ENCODE measurements around the gene CMTM8.
A peak's percentile ranks its signal among the peaks of the same experiment; 100 is the strongest.

The CMTM8 gene

DNA sequence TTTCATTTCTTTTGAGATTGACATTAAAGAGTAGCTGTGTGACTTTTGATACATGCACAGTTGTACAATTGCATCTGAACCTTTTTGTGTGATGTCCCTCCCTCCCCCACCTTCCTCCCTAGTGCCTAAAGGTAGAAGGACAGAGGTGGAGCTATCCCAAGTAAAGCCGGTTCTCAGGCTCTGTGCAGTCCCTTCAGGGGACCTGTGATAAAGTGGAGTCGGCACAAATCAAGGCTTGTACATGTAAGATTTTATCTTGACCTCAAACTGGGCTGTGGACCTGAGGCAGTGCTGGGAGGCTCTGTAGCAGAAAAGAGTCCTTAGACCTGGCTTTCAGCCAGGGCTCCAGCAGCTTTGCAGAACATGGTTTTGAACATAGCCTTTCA, 97.6 kb downstream of the CMTM8 start:
- no peak for DNase-seq (ENCODE audit: low spot score)

DNA sequence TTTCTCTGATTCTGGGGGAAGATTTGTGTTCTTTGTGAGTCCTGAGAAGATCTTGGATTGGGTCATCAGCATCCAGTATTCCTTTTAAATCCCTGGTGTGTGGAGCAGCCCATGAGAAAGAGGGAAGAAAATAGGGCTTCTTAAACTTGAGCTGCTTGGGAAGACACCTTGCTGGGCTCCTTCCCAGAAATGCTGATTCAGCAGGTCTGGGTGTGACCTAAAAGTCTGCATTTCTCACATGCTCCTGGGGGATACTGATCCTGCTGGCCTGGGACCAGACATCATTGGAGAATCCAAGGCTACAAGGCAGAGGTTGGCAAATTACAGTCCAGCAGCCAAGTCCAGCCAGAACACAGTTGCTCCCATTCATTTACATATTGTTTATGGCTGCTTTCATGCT, 99.0 kb downstream of the CMTM8 start:
- no peak for DNase-seq (ENCODE audit: low spot score)

DNA sequence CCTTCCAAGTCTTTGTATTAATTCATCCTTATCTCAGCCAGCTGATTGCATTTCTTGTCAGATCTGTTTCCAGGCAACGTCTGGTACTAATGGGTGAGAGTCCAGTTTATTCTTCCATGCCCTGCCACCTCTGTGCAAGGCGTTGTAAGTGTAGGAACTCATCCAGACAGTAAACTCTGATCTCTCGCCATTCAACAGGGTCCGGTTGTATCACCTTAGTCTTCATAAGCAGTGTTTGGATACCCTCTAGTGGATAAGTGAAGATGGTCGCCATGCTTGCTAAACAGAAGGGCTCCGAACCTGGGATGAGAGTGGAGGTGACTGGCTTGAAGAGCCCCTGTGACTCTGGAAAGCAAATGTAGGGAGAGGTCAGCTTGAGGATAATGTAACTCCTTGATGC, 101.6 kb downstream of the CMTM8 start:
- peak; percentile 60 for DNase-seq (ENCODE audit: low spot score)

DNA sequence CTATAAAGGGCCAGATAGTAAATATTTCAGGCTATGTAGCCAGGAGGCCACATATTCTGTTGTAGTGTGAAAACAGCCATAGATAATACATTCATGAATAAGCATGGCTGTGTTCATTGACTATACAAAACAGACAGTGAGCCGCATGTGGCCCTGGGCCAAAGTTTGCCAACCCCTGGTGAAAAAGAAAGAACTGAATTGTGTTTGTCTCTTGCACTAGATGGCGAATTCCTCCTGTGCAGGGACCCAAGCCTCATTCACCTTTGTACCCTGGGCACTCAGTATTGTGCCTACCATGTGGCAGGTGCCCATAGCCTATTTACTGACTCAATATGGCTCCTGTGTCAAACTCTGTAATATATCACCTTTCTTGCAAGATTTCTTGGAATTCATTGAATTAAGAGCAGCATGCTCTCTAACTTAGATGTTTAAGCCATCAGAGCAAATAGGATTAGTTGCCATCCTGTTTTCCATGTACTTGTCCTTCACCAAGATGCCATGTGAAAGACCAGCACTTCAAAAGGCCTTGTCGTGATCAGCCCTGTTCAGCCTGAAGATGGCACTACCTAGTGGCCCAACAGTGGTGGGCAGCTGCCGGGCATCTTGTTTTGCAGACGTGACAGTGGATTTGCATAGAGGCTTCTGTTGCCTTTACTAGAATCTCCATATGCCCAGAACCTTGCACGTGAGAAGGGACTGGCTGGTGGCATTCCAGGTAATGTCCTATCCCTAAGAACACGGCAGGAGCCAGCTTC, 102.3 kb downstream of the CMTM8 start:
- no peak for DNase-seq (ENCODE audit: low spot score)

DNA sequence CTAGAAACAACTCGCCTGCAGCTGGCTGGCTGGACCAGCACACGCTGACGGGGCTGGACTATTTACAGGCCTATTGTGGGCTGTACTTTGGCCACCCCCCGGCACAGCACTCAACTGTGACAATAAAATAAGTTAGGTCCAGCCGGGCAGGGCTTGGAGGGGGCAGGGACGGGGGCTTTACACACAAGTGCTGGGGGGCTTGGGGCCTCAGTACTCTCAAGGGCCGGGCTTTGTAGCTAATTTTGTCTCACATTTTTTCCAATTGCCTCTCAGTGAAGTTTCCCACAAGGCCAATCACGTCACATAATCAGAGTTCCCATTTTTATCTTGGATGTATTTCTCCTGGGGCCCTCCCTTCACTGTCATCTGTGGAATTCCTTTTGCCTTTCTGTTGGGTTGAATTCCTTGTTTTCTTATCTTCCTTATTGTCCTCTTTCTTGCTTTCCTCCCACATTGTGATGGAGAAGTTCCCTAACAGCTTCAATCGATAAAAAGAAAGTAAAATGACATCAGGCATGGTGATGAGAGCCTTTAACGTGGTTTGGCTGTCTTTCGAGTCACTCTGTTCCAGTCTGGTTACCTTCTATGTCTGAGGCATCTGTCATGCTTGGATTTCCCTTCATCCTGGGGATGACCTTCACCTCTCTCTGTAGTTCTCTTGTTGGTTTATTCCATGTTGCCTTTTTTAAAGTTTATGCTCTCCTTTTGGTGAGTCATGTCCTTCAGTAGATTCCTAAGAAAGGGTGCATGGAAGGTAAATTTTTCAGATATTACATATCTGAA, 109.1 kb downstream of the CMTM8 start:
- no peak for DNase-seq (ENCODE audit: low spot score)

DNA sequence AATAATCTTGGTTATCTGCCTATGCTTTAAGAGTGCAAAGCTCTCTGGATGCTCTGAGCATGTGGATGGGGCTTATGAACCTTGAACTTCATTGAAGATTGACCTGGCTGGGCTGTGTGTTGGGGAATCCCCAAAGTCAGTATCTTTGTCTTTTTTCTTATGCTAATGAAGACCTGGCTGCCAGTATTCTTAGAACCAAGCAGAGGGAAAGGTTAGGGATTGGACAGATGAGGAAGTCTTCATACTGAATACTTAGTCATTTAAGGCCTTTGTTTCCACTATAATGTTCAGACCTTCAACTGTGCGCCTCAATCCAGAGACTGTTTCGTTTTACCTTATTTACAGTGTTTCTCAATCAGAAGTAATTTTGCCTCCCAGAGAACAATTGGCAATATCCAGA, 110.7 kb downstream of the CMTM8 start:
- peak; percentile 43 for DNase-seq (ENCODE audit: low spot score)

DNA sequence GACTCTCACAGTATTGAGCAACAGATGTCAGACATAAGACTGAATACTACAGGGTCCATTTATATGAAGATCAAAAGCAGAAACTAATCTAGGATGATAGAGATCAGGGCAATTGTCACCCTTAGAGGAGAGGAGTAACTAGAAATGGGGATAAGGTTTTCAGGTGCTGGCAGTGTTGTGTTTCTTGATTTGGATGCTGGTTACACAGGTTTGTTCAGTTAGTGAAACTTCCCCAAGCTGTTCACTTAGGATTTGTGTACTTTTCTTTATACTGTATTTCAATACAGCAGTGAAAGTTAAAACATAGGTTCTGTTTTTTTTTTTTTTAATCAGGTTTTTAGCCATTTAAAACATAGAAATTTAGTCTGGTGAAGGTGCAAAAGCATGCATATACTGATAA, 114.1 kb downstream of the CMTM8 start:
- DNase-seq (ENCODE audit: low spot score) = no peak

DNA sequence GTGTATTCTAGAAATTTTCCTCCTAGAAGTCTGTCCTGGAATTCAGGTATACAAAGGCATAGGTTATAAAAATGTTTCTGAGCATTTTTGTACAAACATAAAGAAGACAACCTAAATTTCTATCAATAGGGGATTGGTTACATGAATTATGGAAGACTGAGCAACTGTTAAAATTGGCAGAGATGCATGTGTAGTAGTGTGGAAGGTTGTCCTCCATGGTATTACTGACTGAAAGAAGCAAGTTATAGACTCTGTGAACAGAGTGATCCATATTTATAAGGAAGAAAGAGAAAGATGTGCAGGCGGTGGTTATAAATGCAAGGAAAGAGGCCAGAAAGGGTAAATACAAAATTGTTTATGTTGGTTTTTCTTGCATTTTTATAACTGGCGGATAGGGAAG, 114.9 kb downstream of the CMTM8 start:
- no peak for DNase-seq (ENCODE audit: low spot score)

DNA sequence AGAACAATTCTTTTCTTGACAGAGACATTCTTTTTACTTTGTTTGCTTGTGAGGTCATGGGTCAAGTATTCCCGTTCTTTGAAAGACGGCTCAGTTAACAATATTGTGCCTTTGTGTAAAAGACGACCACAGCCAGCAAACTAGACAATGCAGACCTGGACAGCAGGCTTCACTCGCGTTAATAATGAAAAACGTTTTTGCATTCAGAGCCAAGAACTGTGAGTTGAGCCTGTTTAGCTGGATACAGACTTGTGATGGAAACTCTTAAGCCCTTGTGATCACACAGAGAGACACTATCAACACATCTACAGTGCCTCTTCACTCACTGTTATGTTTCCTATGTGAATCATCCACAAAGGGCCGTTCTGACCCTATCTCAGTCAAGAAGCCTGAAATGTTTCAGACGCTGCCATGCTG, 115.9 kb downstream of the CMTM8 start:
- no peak for DNase-seq (ENCODE audit: low spot score)

DNA sequence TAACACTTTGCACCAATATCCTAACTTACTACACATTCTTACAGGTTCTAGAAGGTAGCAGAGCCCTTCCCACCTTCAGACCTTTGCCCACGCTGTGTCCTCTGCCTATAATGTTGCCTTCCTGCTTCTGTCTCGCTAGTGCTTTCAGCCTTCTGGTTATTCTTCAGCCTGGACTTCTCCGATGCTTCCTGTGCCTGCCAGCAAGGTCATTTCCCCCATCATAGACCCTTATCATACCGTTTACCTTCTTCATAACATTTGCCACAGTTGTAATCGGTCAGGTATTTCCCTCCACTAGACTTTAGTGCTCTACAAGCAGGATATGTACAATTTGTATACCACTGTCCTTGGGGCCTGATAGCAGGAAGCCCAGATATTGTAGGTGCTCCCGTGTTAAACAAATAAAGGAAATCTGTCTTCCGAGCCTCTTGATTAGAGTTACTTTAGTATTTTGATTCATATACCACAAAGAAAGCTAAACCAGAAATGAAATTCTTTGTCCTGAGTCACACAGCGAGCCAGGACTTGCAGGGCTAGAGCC, 117.3 kb downstream of the CMTM8 start:
- DNase-seq (ENCODE audit: low spot score) = no peak

DNA sequence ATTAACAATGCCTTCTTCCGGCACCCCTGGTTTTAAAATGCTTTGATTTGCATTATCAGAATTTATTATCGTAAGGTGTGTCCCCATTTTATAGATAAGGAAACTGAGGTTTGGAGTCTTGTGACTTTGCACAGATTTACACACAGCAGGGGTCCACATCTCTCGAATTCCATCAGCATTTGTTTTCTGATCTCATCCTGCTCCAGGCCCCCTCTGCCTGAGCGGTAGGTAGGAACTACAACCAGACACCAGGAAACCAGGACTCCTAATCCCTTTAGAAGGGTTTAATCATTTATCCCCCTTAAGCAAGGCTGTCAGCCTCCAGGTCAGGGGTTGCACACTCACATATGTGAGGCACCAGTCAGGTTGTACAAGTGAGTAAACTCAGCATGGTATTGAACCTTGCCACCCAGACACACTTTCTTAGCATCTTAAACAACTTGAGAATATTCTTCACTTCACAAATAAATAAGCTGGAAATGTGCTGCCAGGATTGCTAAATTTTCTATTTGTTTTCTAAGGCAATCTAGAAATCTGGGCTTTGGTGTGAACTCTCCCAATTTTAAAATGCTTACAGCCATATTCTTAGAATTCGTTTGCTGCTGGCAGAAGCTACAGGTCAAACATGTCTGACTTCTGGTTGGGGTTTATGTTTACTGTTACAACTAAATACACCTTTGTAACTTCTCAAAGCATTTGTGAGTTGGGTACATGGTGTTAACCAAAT, 121.4 kb downstream of the CMTM8 start:
- peak; percentile 56 for DNase-seq (ENCODE audit: low spot score)

DNA sequence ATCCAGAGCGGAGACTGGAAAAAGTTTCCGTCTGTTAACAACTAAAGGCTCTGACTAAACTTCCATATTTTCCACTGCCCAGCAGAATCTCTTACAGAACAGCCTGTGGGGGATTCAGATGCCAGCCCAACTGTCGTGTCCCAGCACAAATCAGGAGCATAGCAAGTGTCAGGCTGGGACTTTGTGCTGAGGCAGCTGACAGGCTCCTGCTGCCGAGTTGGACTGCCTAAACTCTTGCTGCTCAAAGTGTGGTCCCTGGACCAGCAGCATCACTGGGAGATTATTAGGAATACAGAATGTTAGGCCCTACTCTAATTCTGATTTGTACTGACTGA, 122.0 kb downstream of the CMTM8 start:
- DNase-seq (ENCODE audit: low spot score) = no peak

DNA sequence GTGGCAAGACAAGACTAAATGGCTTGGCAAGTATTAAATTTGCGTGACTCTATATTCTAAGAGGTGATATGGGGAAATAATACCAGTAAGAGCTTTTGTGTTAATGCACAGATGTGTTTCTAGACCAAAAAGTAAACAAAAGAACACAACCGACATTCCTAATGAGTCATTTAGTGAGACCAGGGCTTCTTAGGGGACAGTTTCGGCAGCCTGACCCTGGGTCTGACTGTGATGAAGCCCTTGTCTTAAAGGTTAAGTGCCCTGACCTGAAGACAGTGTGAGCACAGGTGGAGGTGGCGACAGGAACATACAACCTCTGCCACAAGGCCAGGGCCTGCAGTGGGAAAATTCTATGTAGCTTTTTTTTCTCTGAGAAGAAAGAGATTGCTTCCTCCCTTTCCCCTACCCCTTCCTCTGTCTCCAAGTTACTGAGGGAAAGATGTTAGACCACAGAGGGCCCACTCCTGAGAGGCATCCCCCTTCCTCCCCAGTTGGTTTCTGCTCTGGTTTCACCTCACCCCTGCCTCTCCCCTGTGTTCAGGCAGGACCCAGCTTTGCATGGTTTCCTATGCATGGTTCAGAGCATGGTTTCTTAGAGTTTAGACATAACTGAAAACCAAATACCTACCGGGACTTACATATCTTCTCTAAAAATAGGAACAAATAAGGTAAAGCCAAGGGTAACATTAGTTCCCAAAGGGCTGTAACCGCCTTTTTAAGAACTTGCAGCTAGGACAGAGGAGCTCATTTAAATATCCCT, 128.3 kb downstream of the CMTM8 start:
- no peak for DNase-seq (ENCODE audit: low spot score)

DNA sequence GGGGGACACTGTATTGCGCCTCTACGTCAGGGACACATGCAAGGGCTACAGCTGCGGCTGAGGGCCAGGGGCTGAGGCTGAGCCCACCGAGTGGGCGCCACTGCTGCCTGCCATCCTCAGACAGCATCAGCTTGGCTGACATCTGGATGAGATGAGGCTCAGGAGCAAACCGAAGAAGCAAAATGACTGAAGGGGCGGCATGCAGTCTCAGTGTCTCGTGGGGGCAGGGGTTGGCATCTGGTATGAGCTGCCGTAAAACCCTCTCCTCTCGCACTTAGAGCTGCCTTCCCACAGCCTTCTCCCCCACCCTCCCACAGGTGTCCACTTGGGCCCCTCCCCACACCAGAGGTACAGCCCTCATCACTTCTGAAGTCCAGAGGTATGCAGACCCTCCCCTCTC, 129.0 kb downstream of the CMTM8 start:
- no peak for DNase-seq (ENCODE audit: low spot score)

DNA sequence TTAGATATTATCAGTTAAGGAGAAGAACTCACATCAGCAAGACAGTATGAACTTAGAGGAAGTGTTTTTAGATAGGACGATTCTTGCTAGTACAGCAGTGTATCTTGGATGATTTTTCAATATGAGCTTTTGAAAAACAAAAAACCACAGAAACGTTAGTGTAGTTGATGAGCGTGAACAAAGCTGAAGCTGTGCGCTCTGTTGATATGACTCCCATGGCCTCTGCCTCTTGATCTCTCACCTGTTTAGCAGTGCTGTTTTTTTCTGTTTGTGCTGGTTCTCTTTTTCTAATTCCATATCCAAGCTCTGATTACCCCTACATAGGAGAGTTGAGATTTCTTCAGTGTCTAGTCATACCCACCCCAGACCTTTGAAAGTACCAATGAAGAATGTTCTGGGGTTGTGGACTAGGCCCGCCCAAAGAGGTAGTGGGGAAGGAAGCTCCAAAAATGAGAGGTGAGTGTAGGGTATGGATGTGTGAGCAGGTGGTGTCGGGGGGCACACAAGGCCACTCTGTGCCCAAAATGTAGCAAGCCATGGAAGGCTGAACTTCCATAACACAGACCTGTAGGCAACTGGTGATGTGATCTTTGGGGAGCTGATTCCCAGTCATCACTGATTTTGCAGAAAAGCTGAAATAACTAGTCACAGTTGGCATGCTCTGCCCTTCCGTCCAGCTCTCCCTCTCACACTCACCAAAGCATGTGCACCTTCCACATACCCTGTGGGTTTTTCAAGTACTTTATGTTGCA, 133.2 kb downstream of the CMTM8 start:
- no peak for DNase-seq (ENCODE audit: low spot score)

DNA sequence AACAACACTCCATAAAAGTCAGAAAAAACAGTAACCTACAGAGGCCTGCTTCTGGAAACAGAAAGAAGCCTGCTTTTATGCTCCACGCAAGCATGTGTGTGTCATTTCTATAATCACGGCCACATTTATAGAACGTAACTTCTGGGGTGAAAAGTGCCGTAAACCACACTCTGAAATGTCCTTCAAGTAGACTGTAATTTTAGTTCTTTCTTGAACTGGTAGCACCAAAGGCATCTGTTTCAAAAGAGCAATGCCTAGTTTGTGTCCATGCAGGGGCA, 133.7 kb downstream of the CMTM8 start:
- no peak for DNase-seq (ENCODE audit: low spot score)

DNA sequence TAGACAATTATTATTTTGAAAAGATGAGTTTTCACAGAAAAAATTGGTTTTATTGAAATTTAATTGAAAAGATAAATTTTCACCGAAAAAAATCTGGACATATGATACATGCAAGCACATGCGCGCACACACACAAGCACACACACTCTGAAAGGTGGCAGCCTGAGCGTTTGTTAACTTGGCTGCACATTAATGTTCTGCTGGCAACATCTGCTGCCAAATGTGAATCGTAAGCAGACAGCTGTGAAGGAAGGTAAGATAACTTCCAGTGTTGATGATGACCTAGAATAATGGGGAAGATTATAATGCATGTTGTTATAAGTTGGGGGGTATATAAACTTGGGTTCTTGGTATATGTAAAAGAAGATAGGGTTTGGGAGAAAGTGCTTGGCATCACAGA, 134.8 kb downstream of the CMTM8 start:
- DNase-seq (ENCODE audit: low spot score) = no peak

DNA sequence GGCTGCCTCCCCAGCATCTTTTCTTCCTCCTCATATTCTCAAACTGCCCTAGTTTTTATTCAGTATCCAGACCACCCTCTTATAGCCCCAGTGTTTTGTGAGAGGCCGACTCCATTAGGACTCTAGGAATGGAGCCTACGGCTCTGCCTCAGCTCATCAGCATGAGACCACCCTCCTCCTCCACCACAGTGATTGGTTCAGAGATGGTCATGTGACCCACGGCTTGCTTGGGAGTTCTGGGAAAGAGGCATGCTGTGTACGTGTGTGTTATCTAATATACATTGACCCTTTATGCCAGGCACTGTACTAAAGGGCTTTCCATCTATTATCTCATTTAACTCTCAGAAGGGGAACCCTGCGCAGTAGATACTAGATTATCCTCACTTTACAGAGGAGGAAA, 135.4 kb downstream of the CMTM8 start:
- no peak for DNase-seq (ENCODE audit: low spot score)

DNA sequence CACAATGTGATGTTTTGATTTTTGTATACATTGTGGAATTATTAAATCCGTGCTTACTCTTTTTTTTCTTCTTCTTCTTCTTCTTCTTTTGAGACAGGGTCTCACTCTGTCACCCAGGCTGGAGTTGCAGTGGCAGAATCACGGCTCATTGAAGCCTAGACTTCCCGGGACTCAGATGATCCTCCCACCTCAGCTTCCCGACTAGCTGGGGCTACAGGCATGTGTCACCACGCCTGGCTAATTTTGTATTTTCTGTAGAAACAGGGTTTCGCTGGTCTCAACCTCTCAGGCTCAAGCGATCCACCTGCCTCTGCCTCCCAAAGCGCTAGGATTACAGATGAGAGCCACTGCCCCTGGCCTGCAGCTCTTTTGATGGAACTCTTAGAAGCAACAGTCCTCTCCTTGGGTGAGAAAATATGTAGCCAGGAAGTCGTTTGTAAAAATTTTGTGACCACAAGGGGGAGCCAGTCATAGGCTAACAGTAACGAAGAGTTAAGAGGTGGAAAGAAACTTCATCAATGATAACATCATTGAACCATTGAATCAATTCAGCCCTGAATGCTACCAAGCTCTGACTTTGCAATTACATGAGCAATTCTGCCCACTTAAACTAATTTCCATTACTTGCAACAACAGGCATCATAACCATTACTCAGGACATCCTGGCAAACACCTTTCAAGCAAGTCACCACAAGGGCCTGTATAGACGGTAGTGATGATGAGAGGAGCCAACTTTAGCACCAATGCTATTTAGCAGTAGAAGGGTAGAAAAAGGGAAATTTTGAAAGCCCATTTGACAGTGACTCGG, 136.5 kb downstream of the CMTM8 start:
- peak; percentile 68 for DNase-seq (ENCODE audit: low spot score)

DNA sequence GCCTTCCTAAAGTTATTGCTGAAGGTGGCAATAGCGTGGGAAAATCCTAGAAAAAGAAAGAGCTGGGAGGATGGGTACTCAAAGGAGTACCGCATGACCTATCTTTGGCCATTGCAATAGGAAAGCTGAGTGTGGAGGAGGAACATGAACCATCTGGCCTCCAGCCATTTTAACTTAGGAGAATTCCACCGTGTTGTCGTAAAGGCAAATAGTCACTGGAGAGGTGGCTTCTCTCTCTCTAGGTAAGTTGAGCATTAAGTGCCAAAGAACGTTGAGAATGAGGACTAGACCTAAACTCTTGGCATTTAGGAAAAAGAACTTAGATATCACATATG, 137.1 kb downstream of the CMTM8 start:
- no peak for DNase-seq (ENCODE audit: low spot score)

DNA sequence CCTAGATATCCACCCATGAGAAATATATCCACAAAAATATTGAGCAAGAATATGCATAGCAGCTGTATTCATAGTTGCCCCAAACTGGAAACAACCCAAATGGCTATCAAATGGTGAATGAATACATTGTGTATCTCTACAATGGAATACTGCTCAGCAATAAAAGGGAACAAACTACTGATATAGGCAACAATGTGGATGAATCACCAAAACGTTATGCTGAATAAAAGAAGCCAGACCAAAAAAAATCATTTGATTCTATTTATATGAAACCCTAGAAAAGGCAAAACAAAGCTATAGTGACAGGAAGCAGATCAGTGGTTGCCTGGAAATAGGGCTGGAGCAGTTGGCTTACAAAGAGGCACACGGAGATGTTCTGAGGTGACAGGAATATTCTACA, 137.6 kb downstream of the CMTM8 start:
- DNase-seq (ENCODE audit: low spot score) = no peak
